ENCODE data around the gene CDH4.

The CDH4 gene

DNA sequence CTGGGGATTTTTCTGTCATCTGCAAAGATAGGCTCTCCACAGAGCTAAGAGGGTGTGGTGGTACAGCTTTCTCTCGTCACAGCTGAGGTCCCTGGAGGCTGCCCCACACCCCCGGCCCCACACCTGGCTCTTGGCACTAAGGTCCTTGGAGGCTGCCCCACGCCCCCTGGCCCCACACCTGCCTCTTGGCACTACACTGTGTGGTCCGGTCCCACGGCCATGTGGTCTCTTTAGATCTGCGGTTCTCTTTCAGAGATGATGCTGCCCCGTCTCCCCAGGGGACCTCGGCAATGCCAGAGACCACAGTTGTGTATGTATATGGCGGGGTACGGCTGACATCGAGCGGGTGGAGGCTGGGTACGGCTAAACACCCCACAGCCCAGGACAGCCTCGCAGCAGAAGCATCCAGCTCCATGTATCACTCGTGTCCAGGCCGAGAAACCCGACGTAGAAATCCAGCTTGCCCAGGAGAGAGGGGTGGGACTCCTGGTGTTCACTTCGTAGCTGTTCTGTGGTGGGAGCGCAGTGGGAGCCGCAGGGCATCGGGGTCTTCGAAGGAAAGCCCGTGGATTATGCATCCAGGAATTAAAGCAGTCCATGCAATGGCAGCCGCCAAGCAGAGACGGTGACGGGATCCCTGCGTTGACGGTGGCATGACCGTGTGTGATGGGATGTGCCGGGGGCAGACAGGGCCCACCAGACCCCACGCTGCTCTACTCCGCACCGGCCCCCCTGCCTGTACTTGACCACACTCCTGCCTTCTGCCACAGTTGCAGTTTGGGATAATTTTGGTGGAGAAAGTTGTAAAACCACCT is 292.1 kb downstream of the CDH4 start:
- no peak for DNase-seq

DNA sequence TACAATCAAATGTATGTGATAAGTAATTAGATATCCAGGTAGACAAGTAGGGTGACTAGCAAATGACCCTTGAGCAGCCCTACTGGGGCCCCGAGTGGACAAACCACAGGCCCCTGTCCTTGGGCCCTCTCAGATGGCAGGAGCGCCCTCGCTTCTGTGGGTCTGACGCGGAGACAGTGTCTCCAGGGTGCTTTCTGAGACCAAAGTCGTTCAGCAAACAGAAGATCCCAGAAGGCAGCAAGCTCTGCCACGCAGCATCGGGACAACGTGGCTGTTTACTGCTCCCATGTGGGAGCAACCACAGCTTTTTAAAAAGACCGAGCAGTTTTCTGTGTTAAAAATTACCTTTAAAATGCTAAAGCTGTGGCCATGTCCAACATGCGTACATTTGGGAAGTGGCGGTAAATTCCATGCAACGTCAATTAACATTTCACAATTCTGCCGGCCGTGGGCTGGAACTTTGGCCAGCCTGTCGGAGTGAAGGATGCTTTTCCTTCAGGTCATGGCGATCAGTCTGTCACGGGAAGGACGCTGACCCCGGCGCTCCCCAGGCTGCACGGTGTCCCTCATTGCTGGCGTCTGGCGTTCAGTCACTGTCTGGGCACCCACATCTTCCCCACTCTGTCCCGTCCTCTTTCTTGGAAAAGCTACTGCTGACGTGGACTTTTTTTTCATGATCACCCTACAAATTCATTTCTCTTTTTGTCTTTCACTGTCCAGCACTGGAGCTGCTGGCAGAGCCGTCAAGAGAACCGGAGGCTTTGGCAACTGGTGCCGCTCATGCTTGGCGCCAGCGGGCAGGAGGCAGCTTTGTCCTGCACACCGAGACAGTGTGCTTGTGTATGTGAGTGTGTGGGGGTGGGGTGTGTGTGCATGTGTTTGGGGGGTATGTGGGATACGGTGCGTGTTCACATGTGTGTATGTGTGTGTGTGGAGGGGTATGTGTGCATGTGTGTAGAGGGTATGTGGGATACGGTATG is 293.1 kb downstream of the CDH4 start:
- DNase-seq = no peak

DNA sequence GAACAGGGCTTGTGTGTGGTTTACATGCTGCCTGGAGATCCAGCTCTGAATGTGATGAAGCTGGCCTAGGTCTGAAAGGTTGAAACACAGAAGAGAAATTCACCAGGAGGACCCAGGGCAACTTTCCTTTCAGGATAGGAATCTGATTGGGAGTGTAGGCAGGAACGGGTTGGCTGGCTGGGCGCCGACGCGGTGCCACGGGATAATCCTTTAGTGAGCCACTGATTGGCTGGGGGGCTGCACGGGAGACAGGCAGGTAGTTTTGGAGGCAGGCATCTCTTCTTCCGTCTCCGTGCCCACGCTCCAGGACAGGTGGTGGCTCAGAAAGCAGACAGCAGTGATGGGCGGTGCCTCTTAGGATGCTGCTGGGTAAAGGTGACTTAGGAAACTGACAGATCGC is 294.6 kb downstream of the CDH4 start:
- DNase-seq = no peak

DNA sequence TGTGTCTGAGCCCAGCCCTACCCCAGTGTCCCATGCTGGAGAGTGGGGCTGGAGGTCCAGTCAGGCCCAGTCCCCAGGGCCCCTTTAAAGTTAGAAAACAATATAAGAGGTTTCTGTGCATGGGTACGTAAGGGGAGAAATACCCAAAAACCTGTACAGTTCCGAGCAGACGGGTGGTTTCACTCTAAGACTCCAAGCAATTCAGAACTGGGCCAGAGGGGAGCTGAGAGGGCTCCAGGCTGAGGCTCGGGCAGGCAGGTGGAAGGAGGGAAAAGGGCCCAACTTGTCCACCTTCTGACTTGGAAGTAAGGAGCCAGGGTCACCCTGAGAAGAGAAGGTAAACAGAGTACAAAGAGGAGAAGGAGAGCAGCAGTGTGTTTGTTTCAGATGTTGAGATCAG is 296.0 kb downstream of the CDH4 start:
- no peak for DNase-seq

DNA sequence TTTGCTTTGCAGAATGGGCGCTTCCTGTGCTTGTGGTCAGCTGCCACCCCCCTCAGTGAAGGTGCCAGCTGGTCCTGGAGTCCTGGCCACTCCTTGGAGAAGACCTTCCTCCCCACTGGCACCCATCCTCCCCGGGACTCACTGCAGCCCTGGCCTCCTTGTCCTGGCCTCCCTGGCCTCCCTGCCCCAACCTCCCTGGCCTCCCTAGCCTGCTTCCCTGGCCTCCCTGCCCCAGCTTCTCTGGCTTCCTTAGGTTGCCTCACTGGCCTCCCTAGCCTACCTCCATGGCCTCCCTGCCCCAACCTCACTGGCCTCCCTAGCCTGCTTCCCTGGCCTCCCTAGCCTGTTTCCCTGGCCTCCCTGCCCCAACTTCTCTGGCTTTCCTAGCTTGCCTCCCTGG is 297.8 kb downstream of the CDH4 start:
- no peak for DNase-seq

DNA sequence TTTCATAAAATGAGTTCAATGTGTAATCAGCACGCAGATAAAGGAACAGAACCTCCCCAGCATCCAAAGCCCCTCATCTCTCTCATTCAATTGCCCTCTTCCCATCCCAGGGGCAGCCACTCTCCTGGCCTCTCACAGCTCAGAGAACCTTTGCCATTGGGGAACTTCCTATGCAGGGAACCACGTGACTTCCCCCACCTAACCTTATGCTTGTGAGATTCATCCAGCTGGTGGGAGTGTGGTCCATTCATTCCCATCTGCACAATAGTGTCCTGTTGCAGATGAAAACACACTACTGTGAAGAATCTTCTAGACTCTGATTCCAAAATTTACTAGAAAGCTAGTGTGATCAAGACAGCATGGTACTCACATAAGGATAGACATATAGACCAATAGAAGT is 299.3 kb downstream of the CDH4 start:
- DNase-seq = no peak

DNA sequence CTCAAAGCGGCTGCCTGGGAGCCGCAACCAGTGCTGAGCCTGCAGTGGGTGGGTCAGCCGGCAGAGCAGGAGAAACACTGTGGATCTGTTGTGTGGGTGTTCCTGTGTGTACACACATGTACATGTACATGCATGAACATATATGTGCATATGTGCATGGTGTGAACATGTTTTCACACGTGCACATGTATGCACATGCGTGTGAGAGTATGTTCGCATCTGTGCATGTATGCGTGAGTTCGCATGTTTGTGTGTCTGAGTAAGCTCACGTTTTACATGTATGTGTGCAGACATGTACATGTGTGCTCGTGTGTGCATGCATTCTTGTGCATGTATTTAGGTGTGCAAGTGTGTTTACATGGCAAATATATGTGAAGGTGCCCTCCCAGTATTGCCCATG is 302.6 kb downstream of the CDH4 start:
- no peak for DNase-seq

DNA sequence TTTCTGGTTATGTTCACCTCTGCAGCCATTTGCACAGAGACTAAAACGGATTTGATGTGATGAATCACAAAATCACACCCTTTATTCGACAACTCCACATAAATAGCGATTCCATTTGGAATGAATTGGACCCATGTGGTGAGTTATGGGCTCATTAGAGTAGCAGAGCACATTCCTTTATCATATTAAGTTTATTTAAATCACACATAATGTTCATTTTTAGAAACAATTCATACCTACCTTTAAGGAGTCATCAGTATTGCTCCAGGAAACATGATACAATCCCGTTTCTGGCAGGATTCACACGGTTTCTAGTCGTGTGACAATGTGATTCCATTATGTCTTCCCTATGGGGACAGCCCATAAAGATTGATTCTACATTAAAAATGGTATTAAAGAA is 303.5 kb downstream of the CDH4 start:
- DNase-seq = no peak

DNA sequence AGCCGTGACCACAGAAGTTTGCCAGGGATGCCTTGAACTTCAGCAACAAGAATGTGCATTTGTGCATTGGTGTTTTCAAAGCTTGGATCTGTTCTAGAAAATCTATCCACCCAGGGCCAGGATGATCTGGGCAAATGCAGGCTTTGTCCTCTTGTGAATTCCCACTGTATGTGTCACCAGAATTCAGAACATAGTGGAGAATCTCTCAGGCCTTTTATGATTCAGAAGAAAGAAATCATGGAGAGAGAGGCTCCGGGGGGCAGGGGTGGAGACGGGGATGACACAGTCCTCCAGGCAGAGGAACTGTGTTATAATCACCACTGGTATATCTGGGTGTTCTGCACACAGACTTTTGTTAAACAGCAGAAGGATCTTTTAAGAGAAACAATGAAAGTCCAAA is 304.1 kb downstream of the CDH4 start:
- no peak for DNase-seq

DNA sequence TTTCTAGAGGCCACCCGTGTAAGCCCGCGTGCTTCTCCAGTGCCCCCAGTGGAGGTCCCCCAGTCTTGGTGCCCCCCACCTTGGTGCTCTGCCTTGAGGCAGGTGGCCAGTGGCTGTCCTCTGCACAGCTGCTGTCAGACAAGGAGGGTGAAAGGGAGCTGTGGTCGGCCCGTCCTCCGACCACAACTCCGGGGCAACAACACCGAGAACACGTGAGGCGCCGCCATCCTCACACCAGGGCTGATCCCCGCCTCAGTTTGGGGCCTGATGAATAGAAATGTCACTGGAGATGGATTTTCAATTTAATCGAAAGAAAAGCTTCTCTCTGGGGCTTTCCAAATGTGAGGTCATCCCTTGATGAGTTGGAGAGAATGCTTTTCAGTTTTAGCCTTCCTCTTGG is 304.6 kb downstream of the CDH4 start:
- no peak for DNase-seq

DNA sequence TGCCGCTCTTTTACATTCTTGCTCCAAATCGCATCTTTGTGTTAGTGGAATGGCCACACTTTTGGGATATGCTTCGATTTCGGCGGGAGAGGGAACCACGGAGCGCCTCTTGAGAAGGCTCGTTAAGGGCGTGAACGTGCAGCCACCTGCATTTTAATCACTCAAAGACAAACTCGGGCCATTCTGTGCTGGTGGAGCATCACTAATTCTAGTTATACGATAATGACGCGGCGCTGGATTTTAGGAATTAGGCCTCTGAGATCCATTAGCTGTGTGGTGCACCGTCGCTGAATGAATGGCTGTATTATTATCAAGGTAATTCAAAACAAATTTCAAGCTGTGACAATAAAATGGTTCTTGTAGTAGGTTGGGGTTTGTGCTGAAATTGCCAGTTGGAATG is 305.6 kb downstream of the CDH4 start:
- DNase-seq = no peak

DNA sequence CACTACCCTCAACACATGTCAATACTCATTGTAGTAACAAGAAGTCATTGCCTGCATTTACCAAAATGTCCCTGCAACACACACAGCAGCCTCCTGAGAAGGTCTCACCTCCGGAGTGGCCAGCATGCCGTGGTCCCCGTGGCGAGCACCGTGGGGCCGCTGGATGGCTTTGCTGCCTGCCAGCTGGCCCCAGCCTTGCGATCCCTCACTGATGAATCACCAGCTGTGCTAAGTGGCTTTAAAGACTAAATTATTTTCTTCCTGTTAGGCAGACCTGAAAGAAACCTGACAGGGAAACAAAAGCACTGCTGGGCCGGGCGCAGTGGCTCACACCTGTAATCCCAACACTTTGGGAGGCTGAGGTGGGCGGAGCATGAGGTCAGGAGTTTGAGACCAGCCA is 306.7 kb downstream of the CDH4 start:
- DNase-seq = no peak

DNA sequence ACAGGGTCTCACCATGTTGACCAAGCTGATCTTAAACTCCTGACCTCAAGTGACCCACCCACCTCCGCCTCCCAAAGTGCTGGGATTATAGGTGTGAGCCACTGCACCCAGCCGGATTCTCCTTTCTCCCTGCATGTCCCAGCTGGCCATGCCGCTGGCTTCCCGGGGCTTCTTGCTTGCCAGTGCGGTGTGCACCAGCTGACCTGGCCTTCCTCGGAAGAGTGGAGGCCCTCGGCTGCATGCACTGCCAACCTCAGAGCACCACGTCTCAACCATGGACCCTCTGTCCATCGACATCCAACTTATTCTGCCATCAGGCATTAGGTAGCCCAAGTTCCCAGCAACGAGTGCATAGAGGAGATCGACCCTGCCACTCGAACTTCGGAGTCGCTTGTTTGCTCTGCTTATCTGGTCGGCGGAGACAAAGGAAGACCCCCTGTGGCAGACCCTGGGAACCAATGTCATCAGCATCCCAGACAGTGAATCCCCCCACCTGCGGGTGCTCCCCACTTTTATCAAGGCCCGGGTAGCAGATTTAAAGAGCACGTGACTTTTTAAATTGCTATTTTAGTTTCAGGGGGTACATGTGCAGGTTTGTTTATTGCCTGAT is 307.8 kb downstream of the CDH4 start:
- no peak for DNase-seq

DNA sequence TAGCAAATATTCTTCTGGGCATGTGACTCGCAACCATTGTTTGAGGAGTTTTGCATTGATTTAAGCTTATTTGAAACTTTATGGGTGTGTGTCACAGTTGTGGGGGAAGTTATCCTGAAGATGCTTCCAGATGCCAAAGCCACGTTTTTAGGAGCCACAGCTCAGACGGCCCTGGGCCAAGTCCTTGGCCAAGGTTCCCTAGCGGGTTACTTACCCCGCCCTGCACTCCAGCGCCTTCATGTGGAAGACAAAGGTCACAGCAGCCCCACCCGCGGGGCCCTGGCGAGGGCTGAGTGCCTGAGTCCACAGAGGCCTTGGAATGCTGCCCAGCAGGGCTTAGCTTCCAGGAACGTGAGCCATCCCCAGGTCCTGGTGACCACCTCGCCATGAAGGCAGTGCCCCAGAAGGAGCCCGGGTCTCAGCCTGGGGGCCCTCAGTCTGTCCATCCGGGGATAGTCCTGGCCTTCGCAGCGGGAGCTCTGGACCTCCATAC is 308.3 kb downstream of the CDH4 start:
- no peak for DNase-seq

DNA sequence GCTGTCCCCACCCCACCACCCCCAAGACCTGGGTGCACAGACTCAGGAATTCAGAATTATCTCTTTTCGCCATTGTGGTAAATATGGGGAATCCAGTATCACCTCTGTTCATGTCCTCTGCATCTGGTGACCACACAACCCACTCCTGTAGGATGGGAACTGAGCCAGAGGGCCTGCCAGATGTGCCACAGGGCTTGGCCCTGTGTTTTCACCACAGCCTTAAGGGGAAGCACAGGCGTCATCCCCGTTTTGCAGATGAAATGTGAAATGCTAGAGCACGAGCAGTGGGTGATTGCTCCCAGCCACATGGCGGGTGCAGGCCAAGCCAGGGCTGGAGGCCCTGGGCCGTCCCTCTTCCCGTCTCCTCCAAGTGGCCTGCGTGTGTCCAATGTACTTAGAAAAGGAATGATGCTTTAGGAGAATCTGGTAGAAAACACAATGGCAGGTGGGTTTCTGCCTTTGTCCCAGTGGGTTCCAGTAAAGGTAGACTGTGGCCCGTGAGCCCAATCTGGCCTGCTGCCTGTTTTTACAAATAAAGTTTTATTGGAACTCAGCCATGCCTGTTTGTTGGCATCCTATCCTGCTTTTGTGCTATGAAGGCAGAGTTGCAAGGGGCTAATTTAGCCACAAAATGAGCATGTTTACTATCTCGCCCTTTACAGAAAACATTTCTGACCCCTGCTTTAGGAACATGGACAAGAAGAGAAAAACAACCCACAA is 309.2 kb downstream of the CDH4 start:
- no peak for DNase-seq

DNA sequence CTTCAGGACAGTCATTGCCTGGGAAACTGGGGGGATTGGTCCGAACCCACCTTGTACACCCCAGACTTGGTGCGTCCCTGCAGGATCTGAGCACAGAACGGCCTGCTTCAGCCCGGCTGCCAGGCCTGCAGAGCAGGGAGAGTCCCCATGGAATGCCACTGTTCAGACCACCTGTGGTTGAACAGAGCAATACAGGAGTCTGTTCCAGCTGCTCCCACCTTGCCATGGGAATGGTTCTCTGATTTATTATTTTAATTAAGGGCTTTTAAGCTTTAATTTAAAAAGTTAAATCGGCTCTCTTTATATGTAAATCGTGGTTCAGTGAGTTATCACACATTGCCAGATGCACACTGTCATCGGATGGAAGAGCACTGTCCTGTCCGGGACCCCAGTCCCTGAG is 310.4 kb downstream of the CDH4 start:
- no peak for DNase-seq

DNA sequence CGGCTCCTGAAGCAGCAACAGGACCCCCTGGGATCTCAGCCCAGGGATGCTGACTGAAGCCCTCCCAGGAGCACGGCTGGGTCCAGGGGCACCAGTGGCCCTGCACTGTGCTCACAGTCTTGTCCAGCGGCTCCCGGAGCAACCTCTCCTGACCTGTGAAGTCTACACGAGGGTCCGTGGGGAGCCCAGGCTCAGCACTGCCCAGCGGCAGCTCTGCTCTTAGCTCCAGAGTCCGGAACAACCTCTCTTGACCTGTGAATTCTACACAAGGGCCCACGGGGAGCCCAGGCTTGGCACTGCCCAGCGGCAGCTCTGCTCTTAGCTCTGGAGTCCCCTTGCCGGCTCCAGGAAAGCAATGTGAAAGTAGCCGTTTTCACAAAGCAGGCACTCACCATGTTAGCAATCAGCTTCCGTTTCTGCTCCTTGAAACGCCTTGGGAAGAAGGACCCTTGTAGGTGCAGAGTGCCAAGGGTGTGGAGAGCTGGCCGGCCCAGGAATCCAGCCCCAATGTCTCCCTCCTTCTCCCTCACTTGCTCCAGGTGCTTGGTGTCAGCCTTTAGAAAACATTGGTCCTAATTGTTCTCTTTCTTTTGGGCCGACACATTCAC is 310.9 kb downstream of the CDH4 start:
- no peak for DNase-seq

DNA sequence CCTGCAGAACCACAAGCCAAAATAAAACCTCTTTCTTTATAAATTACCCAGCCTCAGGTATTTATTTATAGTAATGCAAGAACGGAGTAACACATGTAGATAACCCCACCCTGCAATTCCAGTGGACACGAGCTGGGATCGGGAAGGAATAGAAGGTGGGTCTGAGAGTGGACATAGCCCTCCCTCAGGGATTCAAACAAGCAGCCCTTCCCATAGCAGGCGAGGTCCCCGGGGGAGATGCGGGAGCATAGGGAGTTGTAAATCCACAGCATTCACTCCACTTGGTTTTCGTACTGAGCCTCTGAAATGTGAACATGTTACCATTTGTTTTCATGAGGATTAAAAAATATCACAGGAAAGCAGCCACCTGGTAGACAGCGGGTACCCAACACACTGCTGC is 312.6 kb downstream of the CDH4 start:
- DNase-seq = no peak

DNA sequence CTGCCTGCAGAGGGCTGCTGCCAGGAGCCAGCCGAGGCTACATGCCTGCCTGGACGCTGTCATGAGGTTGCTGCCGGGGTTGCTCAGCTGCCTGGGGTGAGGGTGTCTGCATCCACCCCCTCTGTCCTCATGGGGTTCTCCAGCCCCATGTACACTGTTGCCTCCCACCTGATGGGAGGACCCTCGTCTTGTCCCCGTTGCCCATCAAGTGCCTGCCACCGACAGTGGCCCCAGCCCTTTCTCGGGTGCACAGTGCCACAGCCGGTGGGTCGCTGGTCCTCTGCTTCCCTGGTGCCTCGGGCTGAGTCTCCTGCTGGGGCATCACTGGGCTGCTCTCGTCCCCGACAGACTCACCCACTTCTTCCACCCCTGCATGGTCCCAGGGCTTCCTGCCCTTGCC is 313.7 kb downstream of the CDH4 start:
- no peak for DNase-seq

DNA sequence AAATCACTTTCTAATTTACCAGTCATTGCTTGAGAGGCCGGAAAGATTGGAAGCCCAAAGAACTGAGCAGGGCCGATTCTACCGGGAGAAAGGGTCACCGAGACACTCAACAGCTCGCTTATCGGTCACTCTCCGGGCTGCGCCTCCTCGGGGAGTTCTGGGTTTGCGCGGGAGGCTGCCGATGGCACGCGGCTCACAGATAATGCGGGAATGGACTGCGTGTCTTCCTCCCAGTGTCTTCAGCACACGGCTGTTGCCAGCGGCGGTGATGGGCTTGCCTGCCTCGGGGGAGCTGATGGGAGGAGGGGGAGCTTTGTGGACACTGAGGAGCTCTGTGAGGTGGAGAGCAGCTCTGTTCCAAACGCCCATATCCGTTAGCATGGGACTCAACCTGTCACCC is 314.6 kb downstream of the CDH4 start:
- DNase-seq = no peak

DNA sequence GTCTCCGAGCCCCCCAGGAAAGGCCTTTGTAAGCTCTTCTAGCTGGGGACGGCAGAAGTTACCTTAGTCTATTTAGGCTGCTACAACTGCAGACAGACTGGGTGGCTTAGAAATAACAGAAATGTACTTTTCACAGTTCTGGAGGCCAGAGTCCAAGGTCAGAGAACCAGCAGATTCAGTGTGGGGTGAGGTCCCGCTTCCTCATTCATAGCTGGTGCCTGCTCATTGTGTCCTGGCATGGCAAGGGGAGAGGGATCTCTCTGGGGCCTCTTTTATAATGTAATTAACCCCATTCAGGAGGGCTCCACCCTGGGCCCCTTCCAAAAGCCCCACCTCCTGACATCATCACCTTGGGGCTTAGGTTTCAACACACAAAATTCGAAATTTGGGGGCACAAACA is 315.1 kb downstream of the CDH4 start:
- DNase-seq = no peak

DNA sequence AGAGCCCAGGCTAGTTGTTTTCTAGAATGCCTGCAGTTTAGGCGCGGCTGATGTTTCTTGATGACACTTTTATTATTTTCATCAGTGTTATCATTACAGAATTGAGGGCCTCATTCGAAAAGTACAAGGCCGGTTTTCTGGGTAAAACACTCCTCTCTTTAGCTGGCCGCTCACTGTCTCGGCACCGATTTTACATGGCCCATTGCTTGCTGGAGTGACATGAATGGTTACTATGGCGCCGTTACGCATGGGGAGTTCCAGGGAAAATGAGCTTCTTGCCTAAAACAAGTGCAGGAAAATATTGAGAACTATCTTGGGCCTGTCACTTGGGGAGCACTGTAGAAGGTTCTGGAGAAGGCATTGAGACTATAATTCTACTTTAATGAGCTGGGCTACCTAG is 317.8 kb downstream of the CDH4 start:
- no peak for DNase-seq
